HepG2 (cell line): ENCODE data around the gene SLC22A31. TPM values are rescaled to one million over a fixed set of nuclear protein-coding genes. Genes with fewer than 3 reads are reported as not detected.
A peak's percentile ranks its signal among the peaks of the same experiment; 100 is the strongest.

Source experiments
- ARHGAP35 ChIP-seq: sonication (generic); formaldehyde crosslinking; IDR thresholded peaks from 2 replicates; pipeline ENCODE4 v1.9.0; 2022; ENCODE audit warnings: mild to moderate bottlenecking, inconsistent platforms, moderate library complexity, missing genetic modification reagents, borderline replicate concordance
- BRD4 ChIP-seq: sonication (generic); formaldehyde crosslinking; IDR thresholded peaks from 2 replicates; pipeline ENCODE4 v1.4.0; 2020; ENCODE audit warnings: missing genetic modification reagents
- JDP2 ChIP-seq: sonication (generic); formaldehyde crosslinking; IDR thresholded peaks from 2 replicates; pipeline ENCODE4 v1.8.1; 2022; ENCODE audit warnings: missing genetic modification reagents, borderline replicate concordance
- KDM5A ChIP-seq: fragments of 200-600 bp; sonication (generic); IDR thresholded peaks from 2 replicates; pipeline ENCODE4 v1.7.0; 2018; ENCODE audit warnings: antibody characterized with exemption, mild to moderate bottlenecking, low read length, borderline replicate concordance
- MZF1 ChIP-seq: sonication (generic); formaldehyde crosslinking; IDR thresholded peaks from 2 replicates; pipeline ENCODE4 v1.8.1; 2023; ENCODE audit warnings: mild to moderate bottlenecking, missing genetic modification reagents, borderline replicate concordance
- NFE2L2 ChIP-seq: fragments of 150-350 bp; IDR thresholded peaks from 2 replicates; pipeline ENCODE4 v1.6.1; 2014; ENCODE audit warnings: low read length
- PHF8 ChIP-seq: sonication (generic); formaldehyde crosslinking; IDR thresholded peaks from 2 replicates; pipeline ENCODE4 v1.5.0; 2020; ENCODE audit warnings: missing genetic modification reagents
- POLR2G ChIP-seq: fragments of 200-400 bp; formaldehyde crosslinking; IDR thresholded peaks from 2 replicates; pipeline ENCODE4 v1.6.1; 2018; ENCODE audit warnings: mild to moderate bottlenecking, low read depth, low read length, moderate library complexity
- RXRB ChIP-seq: IDR thresholded peaks from 2 replicates; pipeline ENCODE4 v1.6.1; 2016; ENCODE audit warnings: borderline replicate concordance, missing genetic modification reagents, missing compliant biosample characterization
- SAP130 ChIP-seq: IDR thresholded peaks from 2 replicates; pipeline ENCODE4 v1.6.1; 2016; ENCODE audit warnings: low read depth
- SETDB1 ChIP-seq: sonication (generic); formaldehyde crosslinking; IDR thresholded peaks from 2 replicates; pipeline ENCODE4 v1.5.1; 2020; ENCODE audit warnings: missing genetic modification reagents, mild to moderate bottlenecking, borderline replicate concordance
- SMAD1 ChIP-seq: sonication (generic); formaldehyde crosslinking; IDR thresholded peaks from 2 replicates; pipeline ENCODE4 v1.4.0; 2020; ENCODE audit warnings: missing genetic modification reagents, low read depth, mild to moderate bottlenecking, borderline replicate concordance
- SMC3 ChIP-seq: IDR thresholded peaks from 2 replicates; pipeline ENCODE4 v1.6.1; 2011; ENCODE audit warnings: low read length, improper control_type of control experiment
- ZIK1 ChIP-seq: sonication (generic); formaldehyde crosslinking; IDR thresholded peaks from 2 replicates; pipeline ENCODE4 v1.5.0; 2020; ENCODE audit warnings: mild to moderate bottlenecking, low read depth, missing genetic modification reagents, borderline replicate concordance
- ZNF101 ChIP-seq: sonication (generic); formaldehyde crosslinking; IDR thresholded peaks from 2 replicates; pipeline ENCODE4 v1.4.0; 2020; ENCODE audit warnings: mild to moderate bottlenecking, low read depth, missing genetic modification reagents, borderline replicate concordance
- ZNF12 ChIP-seq: sonication (generic); formaldehyde crosslinking; IDR thresholded peaks from 2 replicates; pipeline ENCODE4 v1.5.0; 2020; ENCODE audit warnings: missing genetic modification reagents
- ZNF136 ChIP-seq: sonication (generic); formaldehyde crosslinking; IDR thresholded peaks from 2 replicates; pipeline ENCODE4 v1.8.1; 2022; ENCODE audit warnings: low read depth, mild to moderate bottlenecking, moderate library complexity, missing genetic modification reagents
- ZNF256 ChIP-seq: sonication (generic); formaldehyde crosslinking; conservative IDR thresholded peaks from 2 replicates; pipeline ENCODE4 v1.4.0; 2020; ENCODE audit warnings: missing genetic modification reagents
- ZNF382 ChIP-seq: sonication (generic); formaldehyde crosslinking; IDR thresholded peaks from 2 replicates; pipeline ENCODE4 v1.5.0; 2020; ENCODE audit warnings: missing genetic modification reagents, mild to moderate bottlenecking, borderline replicate concordance
- ZNF749 ChIP-seq: sonication (generic); formaldehyde crosslinking; IDR thresholded peaks from 2 replicates; pipeline ENCODE4 v1.8.0; 2022; ENCODE audit warnings: mild to moderate bottlenecking, missing genetic modification reagents, moderate library complexity, borderline replicate concordance
- ZNF776 ChIP-seq: sonication (generic); formaldehyde crosslinking; IDR thresholded peaks from 2 replicates; pipeline ENCODE4 v1.4.0; 2020; ENCODE audit warnings: mild to moderate bottlenecking, missing genetic modification reagents
- polyA plus RNA-seq, 8 experiments: library from polyadenylated mRNA; depleted of rRNA in 3 of 8; stranded (reverse) in 7 of 8; unstranded in 1 of 8; fragments of >200 nt; fragmentation: Illumina TruSeq in 4 of 8; extraction: Trizol in 4 of 8; gene quantifications; 2 replicates each; pipeline versions ENCODE4 v1.2.1 to v1.2.3, GENCODE V29; 2011 to 2016; ENCODE audit warnings: low read depth in 4 of 8, missing spikeins in 1 of 8, mixed read lengths in 1 of 8; ENCODE audit not compliant: insufficient read depth in 1 of 8
- total RNA-seq, 5 experiments: library from RNA; depleted of rRNA; stranded (reverse); fragments of >200 nt; fragmentation: Illumina TruSeq; extraction: Trizol; gene quantifications; 2 replicates each; pipeline ENCODE4 v1.2.3, GENCODE V29; 2016; ENCODE audit warnings: low read depth in 1 of 5
- TF ChIP-seq, protein P1 (sequence below): sonication (generic); formaldehyde crosslinking; IDR thresholded peaks from 2 replicates; pipeline ENCODE4 v1.4.0; 2020; ENCODE audit warnings: missing genetic modification reagents
- TF ChIP-seq, protein P2 (sequence below): sonication (generic); formaldehyde crosslinking; IDR thresholded peaks from 2 replicates; pipeline ENCODE4 v1.8.1; 2023; ENCODE audit warnings: mild to moderate bottlenecking, missing genetic modification reagents
- TF ChIP-seq, protein P3 (sequence below), 2 experiments: fragments of 450-650 bp in 1 of 2; sonication (generic) in 1 of 2; formaldehyde crosslinking; IDR thresholded peaks; 2 replicates each; pipeline versions ENCODE4 v1.5.0 to v1.8.0; 2020 to 2022; ENCODE audit warnings: mild to moderate bottlenecking in 1 of 2, missing genetic modification reagents in 1 of 2
- TF ChIP-seq, protein P4 (sequence below): sonication (generic); formaldehyde crosslinking; IDR thresholded peaks from 2 replicates; pipeline ENCODE4 v1.4.0; 2020; ENCODE audit warnings: low read depth, mild to moderate bottlenecking, missing genetic modification reagents

The SLC22A31 gene
- total and polyA plus RNA-seq, 2 of the 13 experiments (the other 11 are each of a cell fraction or from before 2014, with no cell fraction given): 67.3 to 83.3 TPM

DNA sequence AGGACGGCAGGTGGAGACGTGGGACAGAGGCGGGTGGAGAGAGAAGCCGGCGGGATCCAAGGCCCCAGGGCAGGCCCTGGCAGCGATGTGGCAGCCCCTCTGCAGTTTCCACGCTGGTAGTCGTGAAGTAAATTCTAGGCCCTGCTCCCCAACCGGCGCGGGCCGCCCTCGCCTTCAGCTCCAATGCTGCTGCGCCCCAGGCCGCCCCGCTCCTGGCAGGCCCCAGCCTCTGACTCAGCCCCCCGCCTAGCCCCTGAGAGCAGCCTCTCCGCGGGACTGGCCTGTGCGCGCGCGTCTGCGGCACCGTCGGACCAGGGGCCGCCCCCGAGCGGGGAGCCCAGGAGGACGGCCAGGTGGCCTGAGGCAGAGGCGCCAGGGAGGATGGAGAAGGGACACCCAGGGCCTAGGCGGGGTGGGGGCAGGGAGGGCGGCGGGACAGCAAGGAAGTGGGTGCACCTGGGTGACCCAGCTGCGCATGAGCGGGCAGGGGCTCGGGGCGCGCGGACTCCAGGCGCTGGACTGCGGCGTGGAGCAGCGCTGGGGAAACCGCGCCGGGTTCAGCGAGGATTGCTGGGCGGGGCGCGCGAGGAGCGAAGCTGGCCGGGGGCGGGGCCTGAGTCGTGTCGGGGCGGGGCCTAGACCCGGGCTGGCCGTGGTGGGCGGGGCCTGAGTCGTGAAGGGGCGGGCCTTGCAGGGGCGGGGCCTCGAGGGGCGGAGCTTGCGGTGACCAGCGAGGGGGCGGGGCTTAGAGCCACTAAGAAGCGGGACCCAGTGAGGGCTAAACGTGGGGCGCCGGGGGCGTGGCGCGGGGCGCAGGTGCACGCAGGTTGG lies 46.8 kb upstream of the SLC22A31 start (continued):
- TF ChIP-seq ZNF749 (CRISPR knock-in tag) (peak; percentile 91; the same call in 1 of the 2 replicates), ZNF136 (CRISPR knock-in tag) (no peak), SETDB1 (CRISPR knock-in tag) (no peak), KDM5A (no peak), NFE2L2 (no peak), BRD4 (CRISPR knock-in tag) (peak; percentile 18), ZIK1 (peak; percentile 66; the same call in 1 of the 2 replicates), JDP2 (CRISPR knock-in tag) (peak; percentile 35; the same call in 1 of the 2 replicates), SMAD1 (CRISPR knock-in tag) (no peak; the same call in 1 of the 2 replicates), ZNF776 (peak; percentile 93), SMC3 (no peak), POLR2G (peak; percentile 70), MZF1 (CRISPR knock-in tag) (no peak), ZNF12 (CRISPR knock-in tag) (no peak), ARHGAP35 (CRISPR knock-in tag) (0 out of 2 replicates have a peak, but pooled peaks have one; percentile 30), ZNF101 (CRISPR knock-in tag) (no peak), SAP130 (peak; percentile 65), RXRB (CRISPR knock-in tag) (no peak), ZNF256 (CRISPR knock-in tag) (no peak), ZNF382 (no peak), PHF8 (CRISPR knock-in tag) (peak; percentile 86)
- TF ChIP-seq, protein P1, sequence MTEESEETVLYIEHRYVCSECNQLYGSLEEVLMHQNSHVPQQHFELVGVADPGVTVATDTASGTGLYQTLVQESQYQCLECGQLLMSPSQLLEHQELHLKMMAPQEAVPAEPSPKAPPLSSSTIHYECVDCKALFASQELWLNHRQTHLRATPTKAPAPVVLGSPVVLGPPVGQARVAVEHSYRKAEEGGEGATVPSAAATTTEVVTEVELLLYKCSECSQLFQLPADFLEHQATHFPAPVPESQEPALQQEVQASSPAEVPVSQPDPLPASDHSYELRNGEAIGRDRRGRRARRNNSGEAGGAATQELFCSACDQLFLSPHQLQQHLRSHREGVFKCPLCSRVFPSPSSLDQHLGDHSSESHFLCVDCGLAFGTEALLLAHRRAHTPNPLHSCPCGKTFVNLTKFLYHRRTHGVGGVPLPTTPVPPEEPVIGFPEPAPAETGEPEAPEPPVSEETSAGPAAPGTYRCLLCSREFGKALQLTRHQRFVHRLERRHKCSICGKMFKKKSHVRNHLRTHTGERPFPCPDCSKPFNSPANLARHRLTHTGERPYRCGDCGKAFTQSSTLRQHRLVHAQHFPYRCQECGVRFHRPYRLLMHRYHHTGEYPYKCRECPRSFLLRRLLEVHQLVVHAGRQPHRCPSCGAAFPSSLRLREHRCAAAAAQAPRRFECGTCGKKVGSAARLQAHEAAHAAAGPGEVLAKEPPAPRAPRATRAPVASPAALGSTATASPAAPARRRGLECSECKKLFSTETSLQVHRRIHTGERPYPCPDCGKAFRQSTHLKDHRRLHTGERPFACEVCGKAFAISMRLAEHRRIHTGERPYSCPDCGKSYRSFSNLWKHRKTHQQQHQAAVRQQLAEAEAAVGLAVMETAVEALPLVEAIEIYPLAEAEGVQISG: peak; percentile 53; the same call in 1 of the 2 replicates
- TF ChIP-seq, protein P2, sequence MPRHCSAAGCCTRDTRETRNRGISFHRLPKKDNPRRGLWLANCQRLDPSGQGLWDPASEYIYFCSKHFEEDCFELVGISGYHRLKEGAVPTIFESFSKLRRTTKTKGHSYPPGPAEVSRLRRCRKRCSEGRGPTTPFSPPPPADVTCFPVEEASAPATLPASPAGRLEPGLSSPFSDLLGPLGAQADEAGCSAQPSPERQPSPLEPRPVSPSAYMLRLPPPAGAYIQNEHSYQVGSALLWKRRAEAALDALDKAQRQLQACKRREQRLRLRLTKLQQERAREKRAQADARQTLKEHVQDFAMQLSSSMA: no peak
- TF ChIP-seq, protein P3, sequence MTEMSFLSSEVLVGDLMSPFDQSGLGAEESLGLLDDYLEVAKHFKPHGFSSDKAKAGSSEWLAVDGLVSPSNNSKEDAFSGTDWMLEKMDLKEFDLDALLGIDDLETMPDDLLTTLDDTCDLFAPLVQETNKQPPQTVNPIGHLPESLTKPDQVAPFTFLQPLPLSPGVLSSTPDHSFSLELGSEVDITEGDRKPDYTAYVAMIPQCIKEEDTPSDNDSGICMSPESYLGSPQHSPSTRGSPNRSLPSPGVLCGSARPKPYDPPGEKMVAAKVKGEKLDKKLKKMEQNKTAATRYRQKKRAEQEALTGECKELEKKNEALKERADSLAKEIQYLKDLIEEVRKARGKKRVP (CRISPR knock-in tag; IDR thresholded peaks at IDR 0.05): no peak; a peak in 2 of 4 replicates
- TF ChIP-seq, protein P4, sequence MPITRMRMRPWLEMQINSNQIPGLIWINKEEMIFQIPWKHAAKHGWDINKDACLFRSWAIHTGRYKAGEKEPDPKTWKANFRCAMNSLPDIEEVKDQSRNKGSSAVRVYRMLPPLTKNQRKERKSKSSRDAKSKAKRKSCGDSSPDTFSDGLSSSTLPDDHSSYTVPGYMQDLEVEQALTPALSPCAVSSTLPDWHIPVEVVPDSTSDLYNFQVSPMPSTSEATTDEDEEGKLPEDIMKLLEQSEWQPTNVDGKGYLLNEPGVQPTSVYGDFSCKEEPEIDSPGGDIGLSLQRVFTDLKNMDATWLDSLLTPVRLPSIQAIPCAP (CRISPR knock-in tag): no peak
